ENCODE results near the gene TMEM190. TPM values are rescaled to one million over a fixed set of nuclear protein-coding genes. Genes with fewer than 3 reads are reported as not detected.

TMEM190 gene
- total and polyA plus RNA-seq, 10 of the 15 experiments (the other 5 are each of a cell fraction or from before 2014, with no cell fraction given): not detected

GRCh38 chr19:55354698-55355212, 21.9 kb upstream of the TMEM190 start, which contains the start of gene COX6B2:
COX6B2 (minus strand) TSS chr19:55354719; CDS start chr19:55354521, 198 bp downstream.
- WGBS (ENCODE audit: insufficient coverage, insufficient replicate concordance, low lambda C conversion rate, missing lambda C conversion rate): 14% methylated on average over 22 of the region's 43 CpGs
- no TSS peak for BruUV-seq (replicated peaks)
- H3K36me3 ChIP-seq (ENCODE audit: control insufficient read depth in 2 of 2, insufficient read depth in 2 of 2, low read length in 1 of 2): no peaks in the 10 kb centered on the region
- ChIA-PET CTCF (no interaction called here), POLR2A (no interaction called here), RAD21 (ENCODE audit: unreplicated experiment) (no interaction called here), SMC1A (ENCODE audit: uncharacterized antibody, unreplicated experiment) (no interaction called here)
- H3K4me3 ChIP-seq: no peak within 1 kb of the TSS
- no peak within 1 kb of the TSS for H3K27ac ChIP-seq (ENCODE audit: control insufficient read depth, insufficient read depth)
- no peak within 1 kb of the TSS for H3K9ac ChIP-seq (ENCODE audit: control insufficient read depth, insufficient read depth, low read length)
- in situ Hi-C loops (cut with MboI): no loop called here
- FAIRE-seq (no peak), ATAC-seq (no peak), DNase-seq (ENCODE audit: low read depth, low spot score) (no peak)
- H3K79me2 ChIP-seq (ENCODE audit: control insufficient read depth, insufficient read depth, low read length): no peaks in the 10 kb centered on the region
- H3K4me1 ChIP-seq (ENCODE audit: control insufficient read depth, insufficient read depth, low read length): no peaks in the 10 kb centered on the region; the same call in 1 of the 2 replicates
- no peaks in the 10 kb centered on the region for H3K9me3 ChIP-seq (replicated peaks; ENCODE audit: control insufficient read depth, insufficient read depth, low read length)
- intact Hi-C loops (cut with micrococcal nuclease; ENCODE audit: unreplicated experiment): no loop called here
- no peak for TF ChIP-seq GABPA (IDR thresholded peaks at IDR 0.05; ENCODE audit: low read depth)
- H2AFZ ChIP-seq (ENCODE audit: control insufficient read depth, low read depth, low read length): peak within 1 kb of the TSS; percentile 29; the same call in 1 of the 2 replicates
- peaks cover 4 to 13% of the 10 kb centered on the region in 2 experiments; a peak in 3 of 4 replicates for H3K27me3 ChIP-seq (replicated peaks in 1 of 2; ENCODE audit: control insufficient read depth in 2 of 2, insufficient read depth in 2 of 2, low read length in 1 of 2)
- H3K4me2 ChIP-seq (ENCODE audit: control insufficient read depth, insufficient read depth): peak within 1 kb of the TSS; percentile 68; the same call in 1 of the 2 replicates
- H4K20me1 ChIP-seq (ENCODE audit: control insufficient read depth, insufficient read depth): no peaks in the 10 kb centered on the region; the same call in 1 of the 2 replicates

GRCh38 chr19:55355213-55355821, 21.3 kb upstream of the TMEM190 start:
- no peak overlapping the region for H2AFZ ChIP-seq (ENCODE audit: control insufficient read depth, low read depth, low read length)
- TF ChIP-seq BCL11A (IDR thresholded peaks at IDR 0.05; ENCODE audit: low read depth, low read length) (no peak), FOXK2 (IDR thresholded peaks at IDR 0.05) (no peak), SMAD1 (IDR thresholded peaks at IDR 0.05; ENCODE audit: low read depth, partially characterized antibody) (no peak), LARP7 (IDR thresholded peaks at IDR 0.05) (no peak), RELB (IDR thresholded peaks at IDR 0.05; ENCODE audit: low read depth) (no peak)
- ChIA-PET CTCF (no interaction called here), POLR2A (no interaction called here), RAD21 (ENCODE audit: unreplicated experiment) (no interaction called here), SMC1A (ENCODE audit: uncharacterized antibody, unreplicated experiment) (no interaction called here)
- no peaks in the 10 kb centered on the region; the same call in 1 of the 2 replicates for H3K4me1 ChIP-seq (ENCODE audit: control insufficient read depth, insufficient read depth, low read length)
- H3K79me2 ChIP-seq (ENCODE audit: control insufficient read depth, insufficient read depth, low read length): no peaks in the 10 kb centered on the region
- no peaks in the 10 kb centered on the region for H3K36me3 ChIP-seq (ENCODE audit: control insufficient read depth in 2 of 2, insufficient read depth in 2 of 2, low read length in 1 of 2)
- intact Hi-C loops (cut with micrococcal nuclease; ENCODE audit: unreplicated experiment): no loop called here
- in situ Hi-C loops (cut with MboI): no loop called here
- H3K4me2 ChIP-seq (ENCODE audit: control insufficient read depth, insufficient read depth): no peak overlapping the region
- no peak for DNase-seq (ENCODE audit: low read depth, low spot score)
- H3K4me3 ChIP-seq: no peak overlapping the region
- no peaks in the 10 kb centered on the region for H3K9me3 ChIP-seq (replicated peaks; ENCODE audit: control insufficient read depth, insufficient read depth, low read length)
- no TSS peak for BruUV-seq (replicated peaks)
- H3K9ac ChIP-seq (ENCODE audit: control insufficient read depth, insufficient read depth, low read length): no peak overlapping the region
- ATAC-seq: no peak
- 39% methylated on average over 12 of the region's 13 CpGs for WGBS (ENCODE audit: insufficient coverage, insufficient replicate concordance, low lambda C conversion rate, missing lambda C conversion rate)
- FAIRE-seq: no peak
- H3K27me3 ChIP-seq (replicated peaks in 1 of 2; ENCODE audit: control insufficient read depth in 2 of 2, insufficient read depth in 2 of 2, low read length in 1 of 2): peaks cover 4 to 13% of the 10 kb centered on the region in 2 experiments; a peak in 3 of 4 replicates
- H3K27ac ChIP-seq (ENCODE audit: control insufficient read depth, insufficient read depth): no peak overlapping the region
- no peaks in the 10 kb centered on the region; the same call in 1 of the 2 replicates for H4K20me1 ChIP-seq (ENCODE audit: control insufficient read depth, insufficient read depth)

Data from GM12878 (cell line).